Skeletal muscle satellite cell (primary cell): ENCODE measurements around the gene AOPEP.

Source experiments
- H3K27me3 ChIP-seq: 2 replicates; pipeline ENCODE4 v1.7.0; 2013; ENCODE audit warnings: low read length; ENCODE audit not compliant: control insufficient read depth, insufficient read depth
- H3K36me3 ChIP-seq: 2 replicates; pipeline ENCODE4 v1.7.0; 2013; ENCODE audit warnings: mild to moderate bottlenecking, control low read depth, low read length; ENCODE audit not compliant: insufficient read depth
- H3K4me1 ChIP-seq: 2 replicates; pipeline ENCODE4 v1.7.0; 2013; ENCODE audit warnings: low read length; ENCODE audit not compliant: control insufficient read depth, insufficient read depth
- H3K4me2 ChIP-seq: 2 replicates; pipeline ENCODE4 v1.7.0; 2013; ENCODE audit warnings: mild to moderate bottlenecking, low read length
- H3K4me3 ChIP-seq: 2 replicates; pipeline ENCODE4 v1.7.0; 2013; ENCODE audit warnings: low read length
- H3K9ac ChIP-seq: 2 replicates; pipeline ENCODE4 v1.7.0; 2013; ENCODE audit warnings: mild to moderate bottlenecking, low read depth, low read length, moderate library complexity
- H3K9me3 ChIP-seq: replicated peaks from 2 replicates; pipeline ENCODE4 v1.7.0; 2013; ENCODE audit warnings: mild to moderate bottlenecking, control low read depth, low read length

Gene AOPEP

DNA sequence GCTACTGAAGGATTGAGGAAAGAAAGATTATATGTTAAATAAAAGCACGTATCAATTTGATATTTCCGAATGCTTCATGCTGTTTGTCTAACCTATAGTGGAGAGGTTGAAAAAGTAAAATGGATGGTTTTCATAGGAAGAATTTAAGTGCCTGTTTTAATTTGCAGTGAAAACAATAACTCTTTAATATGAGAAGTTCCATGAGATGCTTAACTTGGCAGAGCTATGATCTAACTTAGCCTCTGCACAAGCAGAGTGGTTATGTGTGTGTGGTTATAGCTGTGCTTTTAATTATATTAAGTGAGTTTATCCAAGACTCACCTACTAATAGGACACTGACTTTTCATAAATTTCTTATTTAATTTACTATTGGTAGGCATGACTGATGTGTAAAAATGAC lies 57.4 kb downstream of the AOPEP start:
- H3K4me2 ChIP-seq: peak overlapping the region; percentile 2
- H3K4me1 ChIP-seq: peaks cover 47% of the 10 kb centered on the region
- no peak overlapping the region for H3K4me3 ChIP-seq
- no peaks in the 10 kb centered on the region for H3K27me3 ChIP-seq
- no peaks in the 10 kb centered on the region for H3K9me3 ChIP-seq
- peak overlapping the region; percentile 67 for H3K9ac ChIP-seq
- no peaks in the 10 kb centered on the region for H3K36me3 ChIP-seq

DNA sequence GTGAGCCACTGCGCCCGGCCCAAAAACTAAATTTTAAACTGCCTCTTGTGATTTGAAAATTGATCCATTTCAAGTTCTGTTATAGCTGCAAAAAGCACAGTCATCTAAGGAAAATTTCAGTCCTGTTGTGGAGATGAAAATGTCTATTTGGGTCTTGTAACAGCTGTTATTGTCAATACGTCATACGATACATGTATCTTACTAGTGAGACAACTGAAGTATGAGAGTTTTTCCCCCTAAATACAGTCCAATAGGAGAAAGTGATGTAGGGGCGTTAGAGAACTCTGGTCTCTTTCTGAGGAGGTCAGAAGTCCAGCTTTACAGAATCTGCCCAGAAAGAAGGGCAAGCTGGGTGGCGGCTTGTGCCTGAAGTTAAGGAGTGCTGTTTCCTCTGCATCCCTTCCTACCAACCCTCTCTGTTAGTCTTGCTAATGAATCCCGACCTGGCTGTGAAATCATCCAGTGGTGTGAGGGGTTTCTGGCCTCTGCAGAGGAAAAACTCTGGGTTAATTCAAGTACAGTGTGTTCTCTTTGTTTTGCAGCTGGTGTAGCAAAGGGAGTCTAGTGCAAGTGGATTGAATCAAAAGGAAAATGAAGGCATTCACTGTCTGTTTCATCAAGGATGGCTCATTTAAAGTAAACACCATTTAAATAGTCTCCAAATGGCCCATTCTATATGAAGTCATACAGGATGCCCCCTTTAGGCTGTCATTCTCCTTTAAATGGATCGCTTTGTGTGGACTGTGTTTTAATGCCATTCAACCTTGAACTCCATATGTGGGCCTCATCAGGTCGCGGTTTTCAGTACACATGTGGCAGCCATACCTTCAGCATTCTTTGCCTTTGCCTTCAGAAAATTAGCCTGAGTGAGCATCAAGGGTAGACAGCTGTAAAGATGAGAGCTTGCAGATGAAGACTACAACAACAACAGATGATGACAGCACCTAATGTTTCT lies 59.0 kb downstream of the AOPEP start:
- Histone ChIP-seq H3K9ac (peak overlapping the region; percentile 65), H3K4me1 (peaks cover 44% of the 10 kb centered on the region), H3K27me3 (no peaks in the 10 kb centered on the region), H3K9me3 (no peaks in the 10 kb centered on the region), H3K4me2 (peak overlapping the region; percentile 5), H3K36me3 (no peaks in the 10 kb centered on the region), H3K4me3 (no peak overlapping the region)

DNA sequence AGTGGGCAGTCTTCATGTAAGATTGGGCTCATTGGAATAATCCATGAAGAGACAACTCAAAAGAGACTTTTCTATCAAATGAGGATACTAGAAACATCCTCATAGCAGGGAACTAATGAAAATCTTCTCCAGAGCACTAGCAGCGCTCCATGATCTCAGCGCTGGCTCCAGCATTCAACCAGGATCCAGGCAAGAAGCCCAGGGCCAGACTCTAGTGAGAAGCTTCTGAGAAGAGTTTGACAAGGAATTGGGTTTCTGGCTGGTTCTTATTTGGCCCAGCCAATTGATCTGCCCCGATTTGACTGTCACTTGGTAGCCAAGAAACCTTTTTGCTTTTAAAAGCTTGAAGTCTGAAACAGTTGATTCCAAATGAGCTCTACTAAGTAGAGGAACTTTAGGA lies 60.1 kb downstream of the AOPEP start:
- peaks cover 40% of the 10 kb centered on the region for H3K4me1 ChIP-seq
- no peaks in the 10 kb centered on the region for H3K9me3 ChIP-seq
- no peaks in the 10 kb centered on the region for H3K27me3 ChIP-seq
- H3K4me3 ChIP-seq: no peak overlapping the region
- H3K9ac ChIP-seq: no peak overlapping the region
- H3K36me3 ChIP-seq: no peaks in the 10 kb centered on the region
- H3K4me2 ChIP-seq: no peak overlapping the region

DNA sequence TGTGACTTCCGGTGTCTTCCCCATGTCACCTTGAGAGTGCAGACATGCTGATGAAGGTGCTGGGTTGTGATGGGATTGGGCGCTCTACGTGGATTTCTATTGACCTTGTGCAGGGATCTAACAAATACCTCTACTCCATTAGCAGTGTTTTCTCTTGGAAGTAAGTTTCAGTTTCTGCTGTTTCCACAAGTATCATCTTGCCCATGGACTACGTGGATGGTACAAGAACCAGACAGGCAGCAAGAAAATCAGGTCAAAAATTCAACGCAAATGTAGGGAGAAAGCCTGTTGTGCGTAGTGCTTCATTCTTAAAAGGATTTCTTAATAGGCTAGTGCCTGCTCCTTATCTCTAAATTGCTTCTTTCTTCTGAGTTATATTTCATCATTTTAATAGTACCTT lies 60.8 kb downstream of the AOPEP start:
- H3K9ac ChIP-seq: no peak overlapping the region
- H3K27me3 ChIP-seq: no peaks in the 10 kb centered on the region
- no peaks in the 10 kb centered on the region for H3K9me3 ChIP-seq
- H3K4me1 ChIP-seq: peaks cover 35% of the 10 kb centered on the region
- H3K4me2 ChIP-seq: no peak overlapping the region
- no peak overlapping the region for H3K4me3 ChIP-seq
- H3K36me3 ChIP-seq: no peaks in the 10 kb centered on the region

DNA sequence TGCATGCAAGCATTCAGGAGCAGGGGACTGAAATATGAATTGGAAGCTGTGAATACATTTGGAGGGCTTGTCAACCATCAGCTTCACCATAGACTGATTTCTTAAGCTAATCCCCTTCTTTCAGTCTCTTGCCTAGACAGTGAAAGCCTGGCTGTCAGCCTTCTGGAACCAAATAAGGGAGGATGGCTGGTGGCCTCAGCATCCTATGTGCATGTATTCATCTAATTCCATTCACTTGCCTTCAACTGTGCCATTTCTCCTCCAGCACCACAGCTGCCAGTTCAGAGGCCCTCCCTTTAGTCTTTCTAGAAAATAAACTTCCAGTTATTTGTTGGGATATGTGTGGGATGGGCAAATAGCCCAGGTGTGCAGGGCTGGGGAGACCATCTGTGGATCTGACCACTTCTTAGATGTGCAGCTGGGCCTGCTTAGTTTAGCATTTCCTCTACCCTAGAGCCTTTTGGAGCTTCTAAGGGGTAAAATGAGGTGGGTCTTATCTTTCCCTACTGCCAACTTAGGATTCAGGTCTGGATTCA lies 62.1 kb downstream of the AOPEP start:
- Histone ChIP-seq H3K36me3 (no peaks in the 10 kb centered on the region), H3K9ac (no peak overlapping the region), H3K4me3 (no peak overlapping the region), H3K9me3 (no peaks in the 10 kb centered on the region), H3K27me3 (no peaks in the 10 kb centered on the region), H3K4me2 (no peak overlapping the region), H3K4me1 (peaks cover 28% of the 10 kb centered on the region)

DNA sequence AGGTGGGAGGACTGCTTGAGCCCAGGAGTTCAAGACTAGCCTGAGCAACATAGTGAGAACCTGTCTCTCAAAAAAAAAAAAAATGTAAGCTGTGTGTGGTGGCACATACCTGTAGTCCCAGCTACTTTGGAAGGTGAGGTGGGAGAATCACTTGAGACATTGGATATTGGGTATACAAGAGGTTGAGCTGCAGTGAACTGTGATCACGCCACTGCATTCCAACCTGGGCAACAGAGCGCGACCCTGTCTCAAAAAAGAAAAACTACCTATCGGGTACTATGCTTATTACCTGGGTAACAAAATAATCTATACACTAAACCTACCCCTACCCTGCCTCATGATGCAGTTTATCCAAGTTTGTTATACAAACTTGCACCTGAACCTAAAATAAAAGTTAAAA lies 64.9 kb downstream of the AOPEP start:
- Histone ChIP-seq H3K4me2 (no peak overlapping the region), H3K4me1 (peaks cover 8% of the 10 kb centered on the region), H3K9me3 (no peaks in the 10 kb centered on the region), H3K9ac (no peak overlapping the region), H3K27me3 (no peaks in the 10 kb centered on the region), H3K36me3 (peaks cover 13% of the 10 kb centered on the region), H3K4me3 (no peak overlapping the region)

DNA sequence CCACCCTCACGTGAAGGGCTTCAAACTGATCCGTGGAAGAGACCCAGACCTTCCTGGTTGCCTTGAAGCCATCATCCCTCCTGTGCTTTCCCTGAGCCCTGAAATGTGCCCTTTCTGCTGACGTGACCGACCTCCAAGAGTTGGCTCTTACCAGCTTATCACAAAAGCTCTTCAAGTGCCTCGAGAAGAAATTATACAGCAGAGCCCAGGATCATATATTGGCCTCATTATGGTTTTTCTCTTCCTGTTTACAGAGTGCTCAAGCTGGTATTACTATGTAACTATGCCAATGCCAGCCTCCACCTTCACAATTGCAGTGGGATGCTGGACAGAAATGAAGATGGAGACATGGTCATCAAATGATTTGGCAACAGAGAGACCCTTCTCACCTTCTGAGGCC lies 66.0 kb downstream of the AOPEP start:
- Histone ChIP-seq H3K9ac (peak overlapping the region; percentile 34), H3K4me1 (peaks cover 11% of the 10 kb centered on the region), H3K36me3 (peaks cover 13% of the 10 kb centered on the region), H3K27me3 (no peaks in the 10 kb centered on the region), H3K4me2 (no peak overlapping the region), H3K9me3 (no peaks in the 10 kb centered on the region), H3K4me3 (no peak overlapping the region)

DNA sequence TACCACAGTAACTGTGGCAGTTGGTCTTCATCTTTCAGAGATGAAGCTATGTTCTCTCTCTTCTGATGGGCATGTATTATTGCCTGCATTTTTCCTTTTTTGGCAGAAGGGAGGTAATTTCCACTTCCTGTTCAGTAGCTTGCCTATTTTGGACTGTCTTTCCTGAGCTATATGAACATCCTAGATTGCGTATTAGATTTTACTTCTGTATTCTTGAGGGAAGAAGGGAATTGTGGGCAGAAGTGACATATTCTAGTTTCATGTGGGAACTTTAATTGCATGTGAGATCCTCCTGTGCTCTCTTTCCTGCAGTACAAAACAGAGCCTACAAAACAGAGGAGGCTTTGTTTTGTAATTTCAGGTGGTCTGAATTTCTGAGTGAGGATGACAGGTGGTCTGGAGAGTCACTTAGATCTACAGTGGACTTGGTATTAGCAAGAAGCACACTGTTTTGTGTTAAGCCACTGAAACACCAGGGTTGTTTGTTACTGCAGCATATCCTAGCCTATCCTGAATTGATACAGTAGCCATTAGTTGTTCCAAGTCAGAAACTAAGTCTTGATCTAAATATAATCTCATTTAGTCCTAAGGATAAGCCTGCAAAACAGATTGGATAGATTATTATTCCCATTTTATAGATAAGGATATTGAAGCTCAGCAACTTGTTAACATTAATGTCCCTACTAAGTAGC lies 68.1 kb downstream of the AOPEP start:
- Histone ChIP-seq H3K27me3 (no peaks in the 10 kb centered on the region), H3K4me1 (peaks cover 18% of the 10 kb centered on the region), H3K9me3 (no peaks in the 10 kb centered on the region), H3K9ac (no peak overlapping the region), H3K4me3 (no peak overlapping the region), H3K4me2 (no peak overlapping the region), H3K36me3 (peaks cover 13% of the 10 kb centered on the region)

DNA sequence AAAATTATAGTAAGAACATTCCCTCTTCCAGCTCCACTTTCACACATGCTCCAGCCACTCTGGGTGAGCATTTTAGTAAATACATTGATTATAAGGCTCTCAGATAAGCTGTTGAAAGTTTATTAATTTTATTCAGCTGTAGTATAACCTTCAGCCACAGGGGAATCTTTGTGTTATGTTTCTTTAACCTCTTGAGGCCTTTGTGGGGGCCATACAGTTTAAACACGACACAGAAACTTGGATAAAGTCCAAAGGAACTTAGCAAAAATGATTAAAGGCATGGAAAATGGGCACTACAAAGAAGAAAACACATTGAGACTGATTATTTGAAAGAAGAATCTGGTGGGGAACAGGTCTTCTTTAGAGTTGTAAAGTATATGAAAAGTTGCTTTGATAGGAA lies 70.2 kb downstream of the AOPEP start:
- Histone ChIP-seq H3K27me3 (no peaks in the 10 kb centered on the region), H3K9me3 (no peaks in the 10 kb centered on the region), H3K36me3 (peaks cover 13% of the 10 kb centered on the region), H3K4me2 (no peak overlapping the region), H3K9ac (no peak overlapping the region), H3K4me3 (no peak overlapping the region), H3K4me1 (peaks cover 39% of the 10 kb centered on the region)

DNA sequence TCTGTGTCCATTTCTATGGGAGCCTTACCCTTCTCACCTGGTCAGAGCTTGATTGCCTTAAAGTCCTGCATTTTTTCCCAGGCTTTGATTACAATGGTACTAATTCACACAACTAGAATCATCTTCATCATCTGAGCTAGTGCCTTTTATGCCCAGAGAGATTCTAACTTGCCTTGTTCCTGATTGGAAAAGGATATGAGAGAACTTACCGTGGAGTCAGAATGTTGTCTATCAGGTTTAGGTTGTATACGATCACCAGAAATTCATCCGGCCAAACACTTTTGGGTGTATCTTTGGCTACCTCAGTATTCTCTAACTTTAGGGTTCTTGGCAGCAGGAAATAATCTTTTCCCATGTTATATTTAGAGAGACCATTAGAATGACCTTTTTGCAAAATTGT lies 71.7 kb downstream of the AOPEP start:
- Histone ChIP-seq H3K4me2 (no peak overlapping the region), H3K27me3 (no peaks in the 10 kb centered on the region), H3K9ac (no peak overlapping the region), H3K4me3 (no peak overlapping the region), H3K9me3 (no peaks in the 10 kb centered on the region), H3K36me3 (peaks cover 13% of the 10 kb centered on the region), H3K4me1 (peaks cover 48% of the 10 kb centered on the region)

DNA sequence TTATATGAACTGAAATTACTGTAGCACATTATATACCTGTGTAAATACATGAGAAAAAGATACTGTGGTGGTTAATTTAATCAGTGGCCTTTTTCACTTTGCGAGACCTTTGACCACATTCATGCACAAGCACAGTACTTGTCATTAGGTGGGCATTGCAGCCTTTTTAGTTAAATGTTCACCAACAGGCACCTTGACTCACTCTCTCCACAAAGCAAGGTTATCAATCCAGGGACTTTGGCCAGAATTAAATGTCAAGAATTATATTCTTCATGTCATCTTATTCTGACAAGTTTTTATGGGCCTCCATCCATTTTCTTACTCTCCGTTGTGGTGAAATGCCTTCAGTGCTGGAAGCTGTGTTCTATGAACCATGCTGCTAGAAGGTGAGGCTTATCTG lies 72.2 kb downstream of the AOPEP start:
- Histone ChIP-seq H3K9me3 (no peaks in the 10 kb centered on the region), H3K4me2 (no peak overlapping the region), H3K9ac (no peak overlapping the region), H3K4me1 (peaks cover 53% of the 10 kb centered on the region), H3K4me3 (no peak overlapping the region), H3K27me3 (no peaks in the 10 kb centered on the region), H3K36me3 (peaks cover 13% of the 10 kb centered on the region)
